Activated naive CD4-positive, alpha-beta T cell treated with anti-CD3 and anti-CD28 coated beads, Interleukin-2, amount 50 U/mL, for 72 hours (primary cell): Measurements from ENCODE around the gene ACTR1B. TPM values are rescaled to one million over a fixed set of nuclear protein-coding genes. Genes with fewer than 3 reads are reported as not detected.

Experiments used
- ATAC-seq, 2 donors: fragments of 150-1000 bp; cut with Tn5 transposase; 2 replicates each; pipeline ENCODE4 v1.10.0; 2021; ENCODE audit warnings: mild to moderate bottlenecking in 2 of 2, moderate library complexity in 2 of 2
- DNase-seq, 2 donors: peaks; one replicate each; pipeline ENCODE4 v3.0.0; 2021 to 2022; ENCODE audit warnings: low spot score in 2 of 2
- H3K27ac Mint-ChIP-seq, 2 donors: one replicate each; pipeline ENCODE4 v1.8.0; 2022; ENCODE audit warnings: mild to moderate bottlenecking in 2 of 2, mixed read lengths in 2 of 2
- H3K36me3 Mint-ChIP-seq, 2 donors: one replicate each; pipeline ENCODE4 v1.8.0; 2022; ENCODE audit warnings: mixed read lengths in 2 of 2
- H3K9me3 Mint-ChIP-seq, 2 donors: one replicate each; pipeline ENCODE4 v1.8.0; 2022; ENCODE audit warnings: mixed read lengths in 2 of 2
- total RNA-seq, 2 donors: library from RNA; stranded (reverse); gene quantifications; one replicate each; pipeline ENCODE4 v1.2.3, GENCODE V29; 2022

The ACTR1B gene
- total RNA-seq, 2 donors from 2014 or later = 77.0 to 124 TPM

GRCh38 chr2:97664636-97664970 is 759 bp upstream of the ACTR1B start:
- Mint-ChIP-seq H3K9me3 (no peaks in the 10 kb centered on the region), H3K36me3 (peaks cover 5 to 20% of the 10 kb centered on the region in 2 donors), H3K27ac (peak overlapping the region; percentile 96 to 98)
- no peak for DNase-seq
- ATAC-seq = no peak

DNA sequence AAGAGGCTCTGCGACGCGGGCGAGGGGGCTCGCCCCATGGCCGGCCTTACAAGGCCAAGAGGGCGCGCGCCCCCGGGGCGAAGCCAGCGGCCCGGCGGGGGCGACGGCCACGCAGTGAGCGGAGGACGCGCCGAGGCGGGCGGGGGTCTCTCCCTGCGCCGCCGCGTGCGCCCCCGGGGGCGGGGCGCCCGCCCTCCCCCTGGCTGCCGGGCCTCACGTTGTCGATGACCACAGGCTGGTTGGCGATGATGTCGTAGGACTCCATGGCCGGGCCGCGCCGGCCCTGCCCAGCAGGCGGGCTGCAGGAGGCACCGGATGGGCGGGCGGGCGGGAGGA is 250 bp downstream of the ACTR1B start:
- H3K27ac Mint-ChIP-seq = peak overlapping the region in 1 of 2 donors; percentile 98
- H3K36me3 Mint-ChIP-seq = peaks cover 5 to 20% of the 10 kb centered on the region in 2 donors
- DNase-seq (no peak), ATAC-seq (no peak)
- H3K9me3 Mint-ChIP-seq = no peaks in the 10 kb centered on the region

DNA sequence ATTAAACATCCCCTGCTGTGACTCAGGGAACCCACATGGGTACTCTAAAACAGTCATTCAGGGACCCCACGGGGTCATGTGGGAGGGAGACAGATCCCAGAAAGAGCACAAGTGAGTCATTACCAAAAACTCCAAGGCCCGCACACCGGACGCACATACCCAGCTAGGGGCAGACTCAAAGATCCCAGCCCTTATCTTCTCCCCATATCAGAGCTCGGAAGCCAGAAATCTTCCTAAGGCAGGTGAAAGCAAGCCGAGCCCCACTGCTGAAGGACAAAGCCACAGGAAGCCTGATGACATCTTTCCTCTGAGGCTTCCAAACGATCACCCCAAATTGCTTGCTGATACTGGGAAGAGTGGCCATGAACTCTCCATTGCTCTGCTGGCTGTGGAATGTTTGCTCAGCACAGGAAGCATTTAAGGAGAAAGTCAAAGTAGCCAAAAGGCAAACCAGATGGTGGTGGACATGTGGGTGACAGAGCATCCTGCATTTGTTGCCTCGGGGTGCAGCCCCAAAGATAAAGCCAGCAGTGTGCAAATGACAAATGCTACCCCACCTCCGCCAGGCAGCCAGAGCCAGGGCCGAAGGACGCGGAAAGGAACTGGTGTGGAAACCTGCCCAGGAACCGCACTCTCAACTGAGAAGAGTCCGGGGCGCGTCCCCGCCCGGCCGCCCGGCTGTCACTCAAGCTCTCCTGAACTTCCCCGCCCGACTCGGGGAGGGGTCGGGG is 784 bp downstream of the ACTR1B start:
- Mint-ChIP-seq H3K36me3 (peaks cover 5 to 20% of the 10 kb centered on the region in 2 donors), H3K27ac (peak overlapping the region; percentile 98 to 99), H3K9me3 (no peaks in the 10 kb centered on the region)
- peak; percentile 79 to 91 for DNase-seq
- ATAC-seq = peak; percentile 80

DNA sequence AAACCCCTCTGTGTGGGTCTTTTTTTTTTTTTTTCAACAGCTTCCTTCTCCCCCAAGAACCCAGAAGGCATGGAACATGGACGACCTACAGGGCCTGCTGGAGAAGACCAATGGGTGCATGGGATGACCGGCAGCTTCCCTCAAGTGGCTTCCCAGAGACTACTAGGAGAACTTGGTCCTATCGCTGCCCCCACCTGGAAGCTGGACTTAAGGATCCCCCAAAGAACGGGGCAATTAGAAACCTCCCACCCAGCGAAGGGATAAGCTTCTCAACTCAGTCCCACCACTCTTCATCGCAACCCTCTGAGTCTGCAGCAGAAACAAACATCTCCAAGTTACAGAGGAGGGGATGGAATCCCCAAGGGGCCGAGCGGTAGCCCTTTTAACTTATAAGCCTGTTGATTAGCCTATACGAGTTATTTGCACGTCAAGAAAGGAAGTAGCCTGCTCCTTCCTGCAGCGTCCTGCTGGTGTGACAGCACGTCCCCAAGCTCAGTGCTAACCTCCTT is 1.4 kb downstream of the ACTR1B start:
- Mint-ChIP-seq H3K27ac (peak overlapping the region; percentile 98 to 99), H3K36me3 (peaks cover 5 to 23% of the 10 kb centered on the region in 2 donors), H3K9me3 (no peaks in the 10 kb centered on the region)
- DNase-seq (no peak), ATAC-seq (no peak)

- no peak for DNase-seq
- Mint-ChIP-seq H3K27ac (peak overlapping the region; percentile 94 to 98), H3K36me3 (peaks cover 5 to 25% of the 10 kb centered on the region in 2 donors), H3K9me3 (no peaks in the 10 kb centered on the region)
- no peak for ATAC-seq
Observed at GRCh38 chr2:97661927-97662326, 1.9 kb downstream of the ACTR1B start.

- H3K9me3 Mint-ChIP-seq = no peaks in the 10 kb centered on the region
- no peak for ATAC-seq
- DNase-seq = no peak
- peaks cover 5 to 29% of the 10 kb centered on the region in 2 donors for H3K36me3 Mint-ChIP-seq
- peak overlapping the region; percentile 44 to 98 for H3K27ac Mint-ChIP-seq
Observed at GRCh38 chr2:97660775-97661389, 3.0 kb downstream of the ACTR1B start.

- peaks cover 5 to 35% of the 10 kb centered on the region in 2 donors for H3K36me3 Mint-ChIP-seq
- peak overlapping the region; percentile 68 to 85 for H3K27ac Mint-ChIP-seq
- DNase-seq = no peak
- no peaks in the 10 kb centered on the region for H3K9me3 Mint-ChIP-seq
- ATAC-seq = no peak
Observed at GRCh38 chr2:97660044-97660774, 3.6 kb downstream of the ACTR1B start.

DNA sequence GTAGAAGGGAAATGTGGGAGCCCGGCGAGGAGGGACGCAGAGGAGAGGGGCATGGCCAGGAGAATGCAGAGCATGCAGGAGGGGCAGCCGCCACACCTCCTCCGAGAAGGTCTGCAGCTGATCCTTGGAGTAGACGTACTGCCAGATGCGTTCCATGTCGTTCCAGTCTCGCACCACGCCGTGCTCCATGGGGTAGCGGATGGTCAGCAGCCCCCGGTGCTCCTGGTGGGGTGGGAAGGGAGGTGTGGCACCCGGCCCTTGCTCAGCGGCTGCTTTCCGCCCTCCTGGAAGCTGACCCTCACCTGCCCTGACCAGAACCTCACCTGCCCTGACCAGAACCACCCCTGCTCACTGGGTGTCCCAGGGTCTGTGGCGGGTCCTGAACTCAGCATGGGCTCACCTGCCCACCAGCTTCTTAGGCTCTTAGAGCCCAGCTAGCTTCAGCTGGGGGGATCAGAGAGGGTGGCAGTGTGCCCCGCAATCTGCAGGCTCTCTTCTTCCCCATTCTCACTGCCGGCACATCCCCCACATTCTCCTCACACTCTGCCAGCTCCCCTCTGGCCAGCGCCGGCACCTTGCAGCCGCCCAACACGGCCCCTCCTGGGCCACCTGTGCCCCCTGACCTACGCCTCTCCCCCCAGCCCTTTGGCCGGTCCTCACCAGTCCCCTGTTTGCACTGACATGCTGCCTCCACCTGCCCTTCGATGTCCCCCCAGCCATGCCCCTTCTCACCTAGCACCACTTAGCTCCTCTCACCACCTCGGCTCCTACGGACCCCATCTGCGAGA is 4.4 kb downstream of the ACTR1B start:
- Mint-ChIP-seq H3K9me3 (no peaks in the 10 kb centered on the region), H3K36me3 (peaks cover 5 to 40% of the 10 kb centered on the region in 2 donors), H3K27ac (peak overlapping the region; percentile 68 to 85)
- DNase-seq = no peak
- no peak for ATAC-seq

GRCh38 chr2:97658691-97659157 is 5.1 kb downstream of the ACTR1B start:
- ATAC-seq = no peak
- Mint-ChIP-seq H3K9me3 (no peaks in the 10 kb centered on the region), H3K36me3 (peaks cover 5 to 47% of the 10 kb centered on the region in 2 donors), H3K27ac (peak overlapping the region; percentile 19 to 44)
- no peak for DNase-seq

DNA sequence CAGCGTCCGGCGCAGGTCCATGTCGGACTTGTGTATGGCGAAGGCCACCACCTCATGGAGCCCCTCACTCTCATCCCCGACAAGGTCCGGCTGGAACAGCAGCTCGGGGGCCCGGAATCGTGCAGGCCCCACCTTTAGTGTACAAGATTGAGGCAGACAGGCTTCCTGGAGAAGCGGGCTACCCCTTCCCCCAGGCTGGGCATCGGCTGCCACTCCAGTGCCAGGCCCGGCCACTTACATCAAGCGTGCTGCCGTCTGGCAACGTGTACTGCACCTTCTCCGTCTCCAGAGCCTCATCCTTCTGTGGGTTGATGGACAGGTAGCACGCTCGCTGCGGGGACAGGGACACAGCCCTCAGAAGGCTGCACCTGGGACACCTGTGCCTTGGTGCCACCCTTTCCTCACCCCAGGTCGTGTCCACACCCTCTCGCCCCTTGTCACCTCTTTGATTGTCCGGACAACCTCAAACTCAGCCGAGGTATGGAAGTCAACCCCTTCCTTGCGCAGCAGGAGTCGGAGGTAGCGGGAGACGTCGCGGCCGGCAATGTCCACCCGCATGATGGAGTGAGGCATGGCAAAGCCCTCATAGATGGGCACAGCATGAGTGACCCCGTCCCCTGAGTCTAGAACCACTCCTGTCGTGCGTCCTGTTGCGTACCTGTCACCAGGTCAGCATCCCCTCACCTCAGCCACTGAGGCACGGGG is 5.7 kb downstream of the ACTR1B start:
- H3K36me3 Mint-ChIP-seq = peaks cover 5 to 52% of the 10 kb centered on the region in 2 donors
- no peak for DNase-seq
- no peaks in the 10 kb centered on the region for H3K9me3 Mint-ChIP-seq
- peak overlapping the region; percentile 19 to 44 for H3K27ac Mint-ChIP-seq
- no peak for ATAC-seq

GRCh38 chr2:97656905-97657587 is 6.8 kb downstream of the ACTR1B start:
- DNase-seq = no peak
- Mint-ChIP-seq H3K36me3 (peaks cover 5 to 51% of the 10 kb centered on the region in 2 donors), H3K9me3 (no peaks in the 10 kb centered on the region), H3K27ac (peak overlapping the region; percentile 19 to 44)
- no peak for ATAC-seq

DNA sequence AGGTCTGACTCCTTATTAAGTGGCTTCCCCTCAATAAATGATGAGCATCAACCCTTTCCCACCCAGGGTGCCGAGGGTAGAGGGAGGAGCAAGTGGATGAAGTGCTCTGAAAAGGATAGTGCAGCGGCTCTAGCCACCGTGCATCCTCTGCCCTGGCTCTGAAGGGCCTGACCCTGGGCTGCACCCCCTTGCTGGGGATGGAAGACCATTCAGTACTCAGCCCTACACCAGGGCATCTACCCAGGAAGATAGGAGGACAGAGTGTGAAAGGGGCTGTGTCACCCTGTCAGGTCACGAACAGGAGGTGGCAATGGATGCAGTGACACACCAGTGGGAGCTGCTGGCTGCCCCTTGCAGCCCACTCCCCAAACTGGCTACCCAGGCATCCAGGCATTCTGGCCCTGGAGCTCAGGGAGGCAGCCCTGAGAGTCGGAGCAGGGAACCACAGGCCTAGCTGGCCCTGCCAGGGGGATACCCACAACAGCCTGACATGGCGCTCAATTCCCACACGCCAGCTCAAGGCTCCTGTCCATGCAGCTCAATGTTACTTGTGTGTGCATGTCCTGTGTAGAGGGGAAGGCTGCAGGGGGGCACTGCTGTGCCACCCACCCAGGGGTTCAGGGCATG is 7.6 kb downstream of the ACTR1B start:
- Mint-ChIP-seq H3K9me3 (no peaks in the 10 kb centered on the region), H3K27ac (no peak overlapping the region), H3K36me3 (peaks cover 0 to 43% of the 10 kb centered on the region in 2 donors)
- DNase-seq (no peak), ATAC-seq (no peak)

- peak overlapping the region; percentile 20 to 67 for H3K27ac Mint-ChIP-seq
Observed at GRCh38 chr2:97654791-97655190, 9.1 kb downstream of the ACTR1B start.

GRCh38 chr2:97654309-97654708 is 9.5 kb downstream of the ACTR1B start:
- peak overlapping the region in 1 of 2 donors; percentile 67 for H3K27ac Mint-ChIP-seq
- ATAC-seq (peak in 1 of 2 donors; percentile 50), DNase-seq (no peak)
- H3K9me3 Mint-ChIP-seq = no peaks in the 10 kb centered on the region
- H3K36me3 Mint-ChIP-seq = peaks cover 0 to 38% of the 10 kb centered on the region in 2 donors

More at GRCh38 chr2:97654791-97655190, 9.1 kb downstream of the ACTR1B start:
- no peak for DNase-seq
- ATAC-seq = peak in 1 of 2 donors; percentile 77
- Mint-ChIP-seq H3K9me3 (no peaks in the 10 kb centered on the region), H3K36me3 (peaks cover 0 to 34% of the 10 kb centered on the region in 2 donors)

DNA sequence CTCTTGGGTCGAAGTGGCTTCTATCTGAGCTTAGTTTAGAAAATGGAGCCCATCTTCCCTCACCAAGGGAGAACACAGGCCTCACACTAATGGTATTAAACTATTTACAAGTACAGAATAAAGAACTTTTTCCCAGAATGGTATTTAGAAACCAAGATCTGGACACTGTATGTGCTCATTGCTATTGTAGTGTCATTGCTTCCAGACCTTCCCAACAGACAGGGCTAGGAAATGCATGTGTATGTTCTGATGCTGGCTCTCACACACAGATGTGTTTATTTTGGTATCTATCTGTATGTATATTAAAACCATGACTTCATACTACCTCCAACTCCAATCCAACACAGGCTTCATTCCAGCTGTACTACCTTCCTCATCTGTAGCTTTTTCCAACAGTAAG is 10.0 kb downstream of the ACTR1B start:
- DNase-seq (no peak), ATAC-seq (no peak)
- H3K36me3 Mint-ChIP-seq = peaks cover 0 to 39% of the 10 kb centered on the region in 2 donors
- no peaks in the 10 kb centered on the region for H3K9me3 Mint-ChIP-seq
- H3K27ac Mint-ChIP-seq = peak overlapping the region in 1 of 2 donors; percentile 67
